Mesodermal cell (in vitro differentiated cells): ENCODE results near the gene DIP2C.

ENCODE experiments used
- H3K27ac ChIP-seq: 2 replicates; pipeline ENCODE4 v1.7.0; 2013; ENCODE audit warnings: mild to moderate bottlenecking, low read depth, low read length, moderate library complexity; ENCODE audit not compliant: severe bottlenecking
- H3K36me3 ChIP-seq: 2 replicates; pipeline ENCODE4 v1.7.1; 2013; ENCODE audit warnings: mild to moderate bottlenecking, low read length, moderate library complexity; ENCODE audit not compliant: control insufficient read depth, insufficient read depth
- H3K4me1 ChIP-seq: one replicate; pipeline ENCODE4 v1.7.1; 2013; ENCODE audit warnings: mild to moderate bottlenecking, low read length; ENCODE audit not compliant: insufficient read depth, control insufficient read depth, poor library complexity, severe bottlenecking
- H3K4me3 ChIP-seq: 2 replicates; pipeline ENCODE4 v1.7.0; 2013; ENCODE audit warnings: low read length, control low read depth, mild to moderate bottlenecking; ENCODE audit not compliant: insufficient read depth, poor library complexity, severe bottlenecking; ENCODE audit errors: extremely low read depth
- H3K9me3 ChIP-seq: 2 replicates; pipeline ENCODE4 v1.7.1; 2013; ENCODE audit warnings: mild to moderate bottlenecking, low read length, moderate library complexity; ENCODE audit not compliant: control insufficient read depth
- WGBS, 2 experiments: methylation state at CpG; one replicate each; pipeline ENCODE4 v1.1.5; 2013; ENCODE audit warnings: missing lambda C conversion rate in 2 of 2; ENCODE audit not compliant: insufficient coverage in 2 of 2; 5-methylcytosine and 5-hydroxymethylcytosine counted together

DIP2C gene

DNA sequence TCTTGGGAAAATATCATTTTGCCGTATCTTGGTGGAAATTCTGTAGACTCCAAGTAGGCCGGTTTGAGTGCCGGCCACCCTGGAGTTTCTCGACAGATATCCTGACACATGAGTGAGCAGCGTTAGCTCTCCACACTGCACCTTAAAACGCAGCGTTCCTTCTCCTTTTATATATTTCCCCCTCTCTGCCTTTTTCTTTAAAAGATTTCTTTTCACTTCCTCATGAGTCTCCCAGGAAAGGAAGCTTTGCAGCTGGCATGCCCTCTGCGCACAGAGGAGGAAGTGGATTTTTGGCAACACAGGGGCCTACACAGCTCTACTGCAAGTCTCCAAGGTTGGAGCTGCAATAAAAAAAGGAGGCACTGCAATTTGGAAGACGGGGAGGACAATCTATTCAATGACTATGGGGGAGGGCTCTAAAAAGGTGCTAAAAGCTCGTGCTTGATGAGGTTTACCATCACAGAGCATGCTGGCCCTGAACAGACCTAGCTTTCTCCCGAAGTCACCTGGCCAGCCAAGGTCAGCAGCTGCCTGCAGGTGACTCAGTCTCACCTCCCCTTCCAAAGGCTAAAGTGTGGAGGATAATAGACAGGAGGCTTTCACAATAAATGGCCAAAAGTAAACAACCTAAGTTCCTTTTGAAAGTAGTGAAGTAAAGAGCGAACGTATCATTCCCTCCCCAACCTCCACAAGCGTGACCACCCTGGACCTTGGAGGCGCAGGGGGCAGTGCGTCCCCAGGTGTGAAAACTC, 301.4 kb downstream of the DIP2C start:
- 85 to 90% methylated on average over 10 to 14 of the region's 16 CpGs for WGBS, 2 experiments
- Histone ChIP-seq H3K27ac (no peak overlapping the region), H3K4me1 (no peaks in the 10 kb centered on the region), H3K36me3 (peaks cover 47% of the 10 kb centered on the region), H3K4me3 (no peak overlapping the region), H3K9me3 (no peaks in the 10 kb centered on the region)

DNA sequence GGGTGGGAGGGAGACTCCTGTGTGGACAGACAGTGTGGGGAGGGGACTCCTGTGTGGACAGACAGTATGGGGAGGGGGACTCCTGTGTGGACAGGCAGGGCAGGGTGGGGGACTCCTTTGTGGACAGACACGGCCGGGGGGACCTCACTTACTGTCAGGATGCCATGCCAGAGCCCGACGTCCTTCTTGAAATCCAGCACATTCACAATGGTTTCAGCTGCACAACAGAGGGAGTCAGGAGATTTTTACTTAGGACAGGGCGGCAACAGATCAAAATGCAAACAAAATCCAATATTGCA, 301.9 kb downstream of the DIP2C start:
- Histone ChIP-seq H3K4me3 (no peak overlapping the region), H3K4me1 (no peaks in the 10 kb centered on the region), H3K36me3 (peaks cover 47% of the 10 kb centered on the region), H3K9me3 (no peaks in the 10 kb centered on the region), H3K27ac (no peak overlapping the region)
- 85 to 97% methylated on average over 5 of the region's 5 CpGs for WGBS, 2 experiments

DNA sequence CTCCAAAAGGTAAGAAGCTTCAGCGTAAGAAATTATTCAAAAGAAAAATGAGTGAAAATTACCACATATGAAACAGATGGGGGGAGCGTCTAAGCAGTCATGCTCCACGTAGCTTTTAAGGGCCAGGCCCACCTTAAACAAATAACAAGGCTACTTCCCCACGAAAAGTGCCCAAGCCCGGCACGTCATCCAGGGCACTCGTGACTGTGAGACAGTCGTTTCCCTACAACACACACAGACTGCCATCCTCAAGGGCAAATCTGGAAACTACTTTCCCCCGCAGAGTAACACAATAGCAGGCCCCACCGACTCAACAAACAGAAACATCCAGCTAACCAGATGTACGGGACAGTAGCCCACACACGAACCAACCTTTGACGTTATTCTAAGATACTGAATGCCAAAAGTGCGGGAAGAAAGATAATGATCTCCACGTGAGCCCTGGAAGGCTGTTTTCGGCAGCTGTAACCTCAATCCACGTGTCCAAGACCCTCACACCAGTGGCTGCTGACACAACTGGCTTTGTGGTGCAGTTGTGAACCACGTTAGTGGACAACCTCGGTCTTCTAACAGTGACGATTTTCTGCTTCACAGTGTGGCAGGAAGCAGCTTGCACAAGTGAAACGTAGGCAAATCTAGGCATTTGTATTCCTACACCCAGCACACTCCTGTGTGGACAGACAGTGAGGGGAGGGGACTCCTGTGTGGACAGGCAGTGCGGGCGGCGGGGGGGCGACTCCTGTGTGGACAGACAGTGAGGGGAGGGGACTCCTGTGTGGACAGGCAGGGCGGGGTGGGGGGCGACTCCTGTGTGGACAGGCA, 302.5 kb downstream of the DIP2C start:
- Histone ChIP-seq H3K9me3 (no peaks in the 10 kb centered on the region), H3K27ac (no peak overlapping the region), H3K4me3 (no peak overlapping the region), H3K36me3 (peaks cover 49% of the 10 kb centered on the region), H3K4me1 (no peaks in the 10 kb centered on the region)
- WGBS, 2 experiments: 95 to 97% methylated on average over 20 of the region's 27 CpGs

DNA sequence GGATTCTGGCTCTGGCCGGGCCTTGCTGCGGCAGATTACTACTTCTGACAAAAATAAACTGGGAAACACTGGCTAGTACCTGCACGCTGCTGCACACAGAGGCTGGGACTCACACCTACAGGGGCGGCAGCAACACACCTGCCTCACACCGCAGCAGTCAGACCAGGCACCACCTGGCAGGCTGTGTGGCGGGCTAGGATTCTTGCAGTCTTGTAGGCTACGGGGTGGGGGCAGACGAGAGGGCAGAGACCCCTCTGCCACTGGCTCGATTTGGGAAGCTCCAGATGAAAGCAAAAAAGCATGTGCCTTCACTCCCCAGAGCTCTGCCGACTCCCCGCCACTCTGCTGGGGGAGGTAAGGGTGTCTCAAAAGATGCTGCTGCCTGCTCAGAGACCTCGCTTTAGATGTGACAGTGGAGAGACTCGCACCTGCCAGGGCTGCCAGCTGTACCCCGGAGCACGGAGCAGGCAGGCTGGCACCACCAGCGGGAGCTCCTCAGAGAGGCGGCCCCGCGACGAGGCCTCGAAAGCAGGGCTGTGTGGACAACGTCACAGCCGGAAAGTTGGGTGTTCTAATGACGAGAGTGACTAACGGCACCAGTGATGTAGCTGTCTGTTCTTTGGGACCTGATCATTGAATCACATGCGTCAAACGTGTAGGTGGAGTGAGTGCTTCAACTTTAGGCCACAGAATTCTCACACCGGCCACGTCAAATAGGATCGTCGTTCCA, 303.7 kb downstream of the DIP2C start:
- Histone ChIP-seq H3K4me1 (no peaks in the 10 kb centered on the region), H3K36me3 (peaks cover 61% of the 10 kb centered on the region)

DNA sequence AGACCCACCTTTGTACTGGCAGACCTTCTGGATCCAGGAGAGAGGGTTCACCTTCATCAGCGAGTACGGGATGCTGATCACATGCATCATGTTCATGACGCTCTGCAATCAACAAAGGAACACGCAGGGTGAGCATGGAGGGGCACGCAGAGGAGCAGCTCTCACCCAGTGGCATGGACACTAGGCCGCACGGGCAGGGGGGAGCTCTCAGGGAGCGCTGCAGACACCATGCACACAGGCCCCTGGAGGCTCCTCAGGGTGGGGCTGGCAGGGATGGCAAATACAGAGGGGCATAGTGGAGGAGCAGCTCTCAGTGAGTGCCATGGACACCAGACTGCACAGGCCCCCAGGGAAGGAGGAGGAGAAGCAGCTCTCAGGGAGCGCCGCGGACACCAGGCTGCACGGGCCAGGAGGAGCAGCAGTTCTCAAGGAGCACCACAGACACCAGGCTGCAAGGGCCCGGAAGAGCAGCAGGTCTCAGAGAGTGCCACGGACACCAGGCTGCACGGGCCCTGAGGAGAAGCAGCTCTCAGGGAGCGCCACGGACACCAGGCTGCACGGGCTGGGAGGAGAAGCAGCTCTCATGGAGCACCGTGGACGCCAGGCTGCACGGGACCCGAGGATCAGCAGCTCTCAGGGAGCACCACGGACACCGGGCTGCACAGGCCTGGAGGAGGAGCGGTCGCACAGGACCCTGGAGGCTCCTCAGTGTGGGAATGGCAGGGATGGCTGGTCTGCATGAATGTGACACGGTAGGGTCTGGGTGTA, 304.7 kb downstream of the DIP2C start:
- peaks cover 61% of the 10 kb centered on the region for H3K36me3 ChIP-seq
- WGBS, 2 experiments: 94% methylated on average over 24 to 25 of the region's 27 CpGs
- H3K27ac ChIP-seq: no peak overlapping the region
- H3K4me1 ChIP-seq: no peaks in the 10 kb centered on the region
- H3K9me3 ChIP-seq: no peaks in the 10 kb centered on the region
- H3K4me3 ChIP-seq: no peak overlapping the region

More for the DNA sequence above, 303.7 kb downstream of the DIP2C start:
- Histone ChIP-seq H3K9me3 (no peaks in the 10 kb centered on the region), H3K4me3 (no peak overlapping the region), H3K27ac (no peak overlapping the region)
- 87 to 90% methylated on average over 31 of the region's 31 CpGs for WGBS, 2 experiments

DNA sequence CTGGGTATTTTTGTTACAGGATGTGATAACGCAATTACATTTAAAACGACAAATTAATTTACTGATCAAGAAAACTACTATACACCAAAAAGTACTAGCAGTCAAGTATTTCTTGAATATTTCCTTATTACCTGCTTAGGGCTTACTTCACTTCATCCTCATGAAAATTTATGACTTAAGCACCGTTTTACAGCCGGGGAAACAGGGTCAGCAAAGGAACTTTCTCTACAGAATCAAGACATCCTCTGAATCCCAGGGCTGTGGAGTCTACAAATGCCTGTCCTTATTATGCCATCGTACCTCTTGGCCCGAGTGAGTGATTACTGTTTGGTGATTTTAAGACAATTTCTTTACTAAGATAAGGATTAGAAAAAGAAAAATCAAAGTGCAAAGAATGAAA, 305.9 kb downstream of the DIP2C start:
- H3K9me3 ChIP-seq: no peaks in the 10 kb centered on the region
- H3K4me3 ChIP-seq: no peak overlapping the region
- H3K36me3 ChIP-seq: peaks cover 56% of the 10 kb centered on the region
- 94 to 96% methylated on average over 2 to 3 of the region's 6 CpGs for WGBS, 2 experiments
- no peaks in the 10 kb centered on the region for H3K4me1 ChIP-seq
- no peak overlapping the region for H3K27ac ChIP-seq

DNA sequence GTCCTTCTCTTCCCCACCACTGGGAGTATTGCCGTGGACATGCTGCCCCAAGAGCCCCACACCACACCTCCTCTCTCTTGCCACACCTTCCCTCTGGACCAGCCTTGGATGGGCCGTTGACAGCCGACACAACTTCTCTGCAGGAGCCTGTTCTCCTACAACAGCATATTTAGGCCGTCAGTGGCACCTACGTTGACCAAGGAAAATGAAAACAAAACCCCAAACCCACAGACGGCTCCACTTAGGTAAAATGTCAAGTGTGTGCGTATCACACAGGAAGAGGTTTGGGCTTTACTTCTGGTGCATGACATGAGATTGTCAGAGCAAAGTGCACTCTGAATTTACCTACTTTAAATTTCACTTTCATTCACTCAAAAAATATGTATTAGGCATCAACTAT, 307.7 kb downstream of the DIP2C start:
- Histone ChIP-seq H3K27ac (no peak overlapping the region), H3K4me1 (no peaks in the 10 kb centered on the region), H3K36me3 (peaks cover 63% of the 10 kb centered on the region), H3K4me3 (no peak overlapping the region), H3K9me3 (no peaks in the 10 kb centered on the region)
- 100% methylated on average over 1 to 4 of the region's 7 CpGs for WGBS, 2 experiments

DNA sequence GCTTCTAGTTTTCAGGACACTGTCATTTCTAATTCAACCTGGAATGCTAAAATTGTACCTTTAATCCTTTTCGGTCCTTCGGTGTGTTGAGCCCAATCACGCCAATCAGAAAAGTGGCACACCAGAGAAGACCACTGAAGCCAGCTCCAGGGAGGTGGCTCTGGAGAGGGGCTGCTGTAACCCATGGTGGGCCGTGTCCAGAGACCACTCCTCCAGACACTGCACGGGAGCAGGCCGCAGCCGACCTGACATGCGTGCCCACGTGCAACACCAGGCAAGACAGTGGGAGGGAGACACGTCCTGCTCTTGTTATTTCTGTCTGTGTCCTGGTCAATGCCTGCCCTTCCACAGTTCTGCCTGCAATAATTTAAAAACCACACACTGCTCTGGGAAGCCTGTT, 308.1 kb downstream of the DIP2C start:
- Histone ChIP-seq H3K9me3 (no peaks in the 10 kb centered on the region), H3K36me3 (peaks cover 58% of the 10 kb centered on the region), H3K27ac (no peak overlapping the region), H3K4me1 (no peaks in the 10 kb centered on the region), H3K4me3 (no peak overlapping the region)
- 92 to 95% methylated on average over 9 to 10 of the region's 10 CpGs for WGBS, 2 experiments

DNA sequence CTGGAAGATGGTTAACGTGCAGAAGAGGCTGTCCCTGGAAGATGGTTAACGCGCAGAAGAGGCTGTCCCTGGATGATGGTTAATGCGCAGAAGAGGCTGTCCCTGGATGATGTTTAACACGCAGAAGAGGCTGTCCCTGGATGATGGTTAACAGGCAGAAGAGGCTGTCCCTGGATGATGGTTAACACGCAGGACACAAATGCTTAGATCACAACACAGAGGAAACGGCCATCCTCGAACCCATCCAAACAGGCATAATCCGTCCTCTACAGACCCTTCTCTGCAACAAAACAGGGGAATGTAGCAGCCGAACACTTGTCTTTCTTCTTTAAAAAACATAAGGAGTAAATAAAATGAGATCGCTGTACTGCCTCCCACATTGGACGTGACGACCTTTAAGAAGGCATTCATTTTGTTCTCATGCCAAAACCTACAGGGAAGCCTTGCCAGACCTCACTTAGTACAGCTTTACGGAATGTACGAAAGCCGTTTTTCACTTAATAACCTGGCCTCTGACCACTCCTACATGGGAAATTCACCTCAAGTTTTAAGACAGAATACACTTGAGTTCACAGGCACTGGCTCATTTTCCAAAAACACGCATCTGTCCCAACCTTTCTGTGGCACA, 309.0 kb downstream of the DIP2C start:
- Histone ChIP-seq H3K9me3 (no peaks in the 10 kb centered on the region), H3K4me3 (no peak overlapping the region), H3K4me1 (no peaks in the 10 kb centered on the region), H3K36me3 (peaks cover 59% of the 10 kb centered on the region), H3K27ac (no peak overlapping the region)
- 94 to 96% methylated on average over 14 to 15 of the region's 17 CpGs for WGBS, 2 experiments
